Stimulated activated CD8-positive, alpha-beta memory T cell treated with anti-CD3 and anti-CD28 coated beads, Interleukin-2, amount 100 ng/mL, for 48 hours (primary cell): ENCODE data around the gene KCNN3.
"Not testable (repeated sequence)": the region's sequence is repeated elsewhere in the genome, so short reads cannot be mapped to it uniquely, and the experiment has no call there.

ENCODE experiments used
- DNase-seq, 2 donors: peaks; one replicate each; pipeline ENCODE4 v3.0.0-alpha.2; 2020; ENCODE audit warnings: low read depth in 2 of 2

The KCNN3 gene

GRCh38 chr1:154703170-154703569 lies 166.9 kb downstream of the KCNN3 start:
- no peak for DNase-seq

GRCh38 chr1:154698320-154699096 lies 171.6 kb downstream of the KCNN3 start:
- no peak for DNase-seq

GRCh38 chr1:154697710-154698109 lies 172.4 kb downstream of the KCNN3 start:
- DNase-seq: no peak

- no peak for DNase-seq
Measured at GRCh38 chr1:154696456-154696855, 173.6 kb downstream of the KCNN3 start.

GRCh38 chr1:154695985-154696384 lies 174.1 kb downstream of the KCNN3 start:
- no peak for DNase-seq

GRCh38 chr1:154694995-154695394 lies 175.1 kb downstream of the KCNN3 start:
- no peak for DNase-seq

GRCh38 chr1:154689083-154689482 lies 181.0 kb downstream of the KCNN3 start:
- DNase-seq: no peak

GRCh38 chr1:154686507-154686906 lies 183.6 kb downstream of the KCNN3 start:
- no peak for DNase-seq

GRCh38 chr1:154683820-154684219 lies 186.3 kb downstream of the KCNN3 start:
- DNase-seq: no peak

GRCh38 chr1:154682254-154682653 lies 187.8 kb downstream of the KCNN3 start:
- DNase-seq: no peak

GRCh38 chr1:154677844-154678243 lies 192.2 kb downstream of the KCNN3 start:
- not testable (repeated sequence) for DNase-seq

- DNase-seq: not testable (repeated sequence)
Measured at GRCh38 chr1:154676847-154677246, 193.2 kb downstream of the KCNN3 start.

- DNase-seq: not testable (repeated sequence)
Measured at GRCh38 chr1:154674456-154674855, 195.6 kb downstream of the KCNN3 start.

GRCh38 chr1:154672245-154672644 lies 197.8 kb downstream of the KCNN3 start:
- DNase-seq: not testable (repeated sequence)

GRCh38 chr1:154671412-154671811 lies 198.7 kb downstream of the KCNN3 start:
- peak in 1 of 2 donors; percentile 10 for DNase-seq

GRCh38 chr1:154670310-154671270 lies 199.5 kb downstream of the KCNN3 start:
- DNase-seq: not testable (repeated sequence)

GRCh38 chr1:154669464-154670282 lies 200.4 kb downstream of the KCNN3 start:
- peak; percentile 31 to 57 for DNase-seq

- DNase-seq: no peak
Measured at GRCh38 chr1:154666051-154666790, 203.9 kb downstream of the KCNN3 start.

- no peak for DNase-seq
Measured at GRCh38 chr1:154664331-154665002, 205.6 kb downstream of the KCNN3 start.

GRCh38 chr1:154663471-154664060 lies 206.5 kb downstream of the KCNN3 start:
- DNase-seq: no peak
